MM.1S (cell line): ENCODE results near the gene TERC.
A peak's percentile ranks its signal among the peaks of the same experiment; 100 is the strongest.

Experiments used
- DNase-seq: peaks from one replicate; pipeline ENCODE4 v3.0.0-alpha.2; 2015
- H2AFZ ChIP-seq: fragments of 300-600 bp; sonication (generic); 2 replicates; pipeline ENCODE4 v1.6.0; 2016; ENCODE audit warnings: antibody characterized with exemption, low read length
- H3F3A ChIP-seq: fragments of 300-600 bp; sonication (generic); 2 replicates; pipeline ENCODE4 v1.6.1; 2016; ENCODE audit warnings: mild to moderate bottlenecking, antibody characterized with exemption, low read length, moderate library complexity, mixed read lengths; ENCODE audit not compliant: insufficient read depth
- H3K27ac ChIP-seq: fragments of 300-600 bp; sonication (generic); 2 replicates; pipeline ENCODE4 v1.5.1; 2016; ENCODE audit warnings: mild to moderate bottlenecking, low read length
- H3K27me3 ChIP-seq: fragments of 300-600 bp; sonication (generic); replicated peaks from 2 replicates; pipeline ENCODE4 v1.6.0; 2016; ENCODE audit warnings: low read length; ENCODE audit not compliant: insufficient read depth
- H3K36me3 ChIP-seq: fragments of 300-600 bp; sonication (generic); replicated peaks from 2 replicates; pipeline ENCODE4 v1.6.1; 2016; ENCODE audit warnings: mild to moderate bottlenecking, low read length, mixed read lengths; ENCODE audit not compliant: insufficient read depth
- H3K4me1 ChIP-seq: fragments of 300-600 bp; sonication (generic); 2 replicates; pipeline ENCODE4 v1.6.1; 2016; ENCODE audit warnings: low read length, mixed read lengths
- H3K4me2 ChIP-seq: fragments of 300-600 bp; sonication (generic); 2 replicates; pipeline ENCODE4 v1.6.0; 2016; ENCODE audit warnings: low read depth, low read length
- H3K4me3 ChIP-seq: fragments of 300-600 bp; sonication (generic); 2 replicates; pipeline ENCODE4 v1.5.1; 2016; ENCODE audit warnings: low read length, mixed read lengths
- H3K79me2 ChIP-seq: fragments of 300-600 bp; sonication (generic); 2 replicates; pipeline ENCODE4 v1.6.1; 2016; ENCODE audit warnings: mixed run types, low read length, mixed read lengths
- H3K9ac ChIP-seq: fragments of 300-600 bp; sonication (generic); 2 replicates; pipeline ENCODE4 v1.6.1; 2016; ENCODE audit warnings: low read length, mixed read lengths
- H3K9me2 ChIP-seq: fragments of 300-600 bp; sonication (generic); replicated peaks from 2 replicates; pipeline ENCODE4 v1.6.1; 2016; ENCODE audit warnings: mild to moderate bottlenecking, low read length, mixed read lengths; ENCODE audit not compliant: insufficient read depth
- H3K9me3 ChIP-seq: fragments of 300-600 bp; sonication (generic); replicated peaks from 2 replicates; pipeline ENCODE4 v1.6.1; 2016; ENCODE audit warnings: mild to moderate bottlenecking, low read length, mixed read lengths; ENCODE audit not compliant: insufficient read depth
- H4K20me1 ChIP-seq: fragments of 300-600 bp; sonication (generic); 2 replicates; pipeline ENCODE4 v1.6.1; 2016; ENCODE audit warnings: mild to moderate bottlenecking, low read length, moderate library complexity, mixed read lengths; ENCODE audit not compliant: insufficient read depth
- CTCF ChIP-seq: fragments of 300-600 bp; sonication (generic); IDR thresholded peaks from 2 replicates; pipeline ENCODE4 v1.5.1; 2016; ENCODE audit warnings: antibody characterized with exemption, low read length, mixed read lengths
- EZH2 ChIP-seq: fragments of 300-600 bp; sonication (generic); optimal IDR thresholded peaks from 2 replicates; pipeline ENCODE3; 2017; ENCODE audit warnings: low read depth, mild to moderate bottlenecking, antibody characterized with exemption, low read length, mixed read lengths
- EZH2phosphoT487 ChIP-seq: fragments of 300-600 bp; sonication (generic); IDR thresholded peaks from 2 replicates; pipeline ENCODE4 v1.6.1; 2018; ENCODE audit warnings: antibody characterized with exemption, low read length

The TERC gene

GRCh38 chr3:169760479-169760878, 4.4 kb downstream of the TERC start:
- Histone ChIP-seq H3K4me3 (no peak overlapping the region), H3K9me2 (no peaks in the 10 kb centered on the region), H3K36me3 (no peaks in the 10 kb centered on the region), H4K20me1 (no peaks in the 10 kb centered on the region), H3K4me1 (peaks cover 16% of the 10 kb centered on the region), H3K27me3 (no peaks in the 10 kb centered on the region), H3K4me2 (no peak overlapping the region), H3K9me3 (no peaks in the 10 kb centered on the region), H2AFZ (no peak overlapping the region), H3K27ac (no peak overlapping the region), H3K79me2 (no peaks in the 10 kb centered on the region), H3K9ac (no peak overlapping the region), H3F3A (peaks cover 26% of the 10 kb centered on the region)
- DNase-seq, result no peak
- TF ChIP-seq CTCF, result no peak

GRCh38 chr3:169759256-169759655, 5.6 kb downstream of the TERC start:
- H3K27ac ChIP-seq, result no peak overlapping the region
- H2AFZ ChIP-seq, result no peak overlapping the region

GRCh38 chr3:169758359-169758994, 6.4 kb downstream of the TERC start:
- no peak overlapping the region for H3K4me3 ChIP-seq
- no peaks in the 10 kb centered on the region for H4K20me1 ChIP-seq
- H3K4me1 ChIP-seq, result peaks cover 13% of the 10 kb centered on the region
- TF ChIP-seq EZH2phosphoT487 (no peak), EZH2 (no peak), CTCF (no peak)
- no peak overlapping the region for H3K27ac ChIP-seq
- no peak overlapping the region for H3K9ac ChIP-seq
- no peak for DNase-seq
- H3F3A ChIP-seq, result peaks cover 6% of the 10 kb centered on the region
- H3K36me3 ChIP-seq, result no peaks in the 10 kb centered on the region
- H2AFZ ChIP-seq, result no peak overlapping the region
- H3K9me3 ChIP-seq, result no peaks in the 10 kb centered on the region
- H3K4me2 ChIP-seq, result peak overlapping the region; percentile 8; the same call in 1 of the 2 replicates
- H3K27me3 ChIP-seq, result no peaks in the 10 kb centered on the region
- H3K9me2 ChIP-seq, result no peaks in the 10 kb centered on the region
- no peaks in the 10 kb centered on the region for H3K79me2 ChIP-seq

More at GRCh38 chr3:169759256-169759655, 5.6 kb downstream of the TERC start:
- Histone ChIP-seq H3K9me3 (no peaks in the 10 kb centered on the region), H3K4me2 (peak overlapping the region; percentile 8; the same call in 1 of the 2 replicates), H3K79me2 (no peaks in the 10 kb centered on the region), H3K27me3 (no peaks in the 10 kb centered on the region), H3K4me1 (peaks cover 16% of the 10 kb centered on the region), H3K9ac (no peak overlapping the region), H3K4me3 (no peak overlapping the region), H3K36me3 (no peaks in the 10 kb centered on the region), H3F3A (peaks cover 14% of the 10 kb centered on the region), H3K9me2 (no peaks in the 10 kb centered on the region), H4K20me1 (no peaks in the 10 kb centered on the region)
- TF ChIP-seq CTCF, result no peak
- TF ChIP-seq EZH2, result no peak
- TF ChIP-seq EZH2phosphoT487, result no peak
- DNase-seq, result peak; percentile 76
